EL (cell line): ENCODE data around the gene MTM1.

Source experiments
- DNase-seq: peaks from one replicate; pipeline ENCODE4 v3.0.0-alpha.2; 2016

MTM1 gene

DNA sequence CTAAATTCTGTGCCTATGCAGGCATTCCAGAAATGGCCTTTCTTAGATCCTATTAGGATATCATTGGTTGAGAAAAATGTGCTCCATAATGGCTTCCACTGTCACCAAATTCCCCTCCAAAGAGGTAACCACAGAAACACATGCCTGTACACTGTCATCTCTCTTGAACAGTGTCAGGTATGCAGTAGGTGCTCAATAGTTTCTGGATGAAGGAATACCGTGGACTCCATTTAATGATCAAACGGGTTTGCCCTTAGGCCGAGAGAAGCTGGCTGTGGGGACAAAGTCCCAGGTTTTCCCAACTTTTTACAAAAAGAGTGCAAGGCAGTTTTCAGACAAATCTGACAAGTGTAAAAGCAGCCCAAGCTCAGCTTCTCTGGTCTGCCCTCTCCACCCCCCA, 16.5 kb upstream of the MTM1 start:
- no peak for DNase-seq

- no peak for DNase-seq
These were observed 10.0 kb upstream of the MTM1 start for GRCh38 chrX:150558424-150558823.

DNA sequence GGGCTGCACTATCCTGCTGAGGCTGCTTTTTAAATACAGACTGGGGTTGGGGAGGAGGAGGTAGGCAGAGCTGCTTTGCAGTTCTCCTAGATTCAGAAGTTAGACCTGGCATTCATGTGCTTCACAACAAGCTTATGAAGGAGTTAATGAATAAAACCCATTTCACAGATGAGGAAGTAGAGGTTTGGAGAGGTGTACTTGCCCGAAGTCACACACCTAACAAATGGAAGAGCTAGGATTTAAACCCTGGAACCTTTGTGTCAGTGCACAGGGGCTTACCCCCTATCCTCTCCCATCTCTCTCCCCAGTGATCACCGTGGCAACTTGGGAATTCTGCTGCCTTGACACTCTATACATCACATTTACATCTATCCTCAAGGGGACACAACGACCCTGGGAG, 3.6 kb upstream of the MTM1 start:
- DNase-seq = no peak

DNA sequence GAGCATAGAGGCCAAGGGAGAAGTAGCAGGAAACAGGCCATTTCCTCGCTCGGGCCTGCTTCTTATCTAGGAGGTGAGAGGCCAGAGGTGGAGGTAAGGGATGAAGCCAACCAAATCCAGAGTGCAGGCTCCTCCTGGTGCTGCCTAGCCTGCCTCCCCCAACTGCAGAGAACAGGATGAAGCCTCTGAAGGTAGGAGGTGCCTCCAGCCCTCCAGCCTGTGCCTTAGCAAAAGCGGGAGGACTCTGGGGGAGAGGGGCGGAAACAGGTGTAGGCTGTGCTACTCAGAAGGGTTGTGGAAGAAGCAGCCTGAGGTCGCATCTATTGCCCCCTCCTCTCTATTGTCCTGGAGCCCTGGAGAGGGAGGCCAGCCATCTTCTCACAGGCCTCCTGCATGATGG, 2.9 kb upstream of the MTM1 start:
- no peak for DNase-seq

GRCh38 chrX:150566734-150567182, 1.7 kb upstream of the MTM1 start:
- DNase-seq = no peak

GRCh38 chrX:150567645-150568319, 639 bp upstream of the MTM1 start:
- DNase-seq = no peak

- DNase-seq = peak; percentile 29
These were observed 695 bp downstream of the MTM1 start for GRCh38 chrX:150569155-150569477.

- DNase-seq = no peak
These were observed 2.1 kb downstream of the MTM1 start for GRCh38 chrX:150570512-150570911.

GRCh38 chrX:150572206-150572605, 3.8 kb downstream of the MTM1 start:
- DNase-seq = no peak

DNA sequence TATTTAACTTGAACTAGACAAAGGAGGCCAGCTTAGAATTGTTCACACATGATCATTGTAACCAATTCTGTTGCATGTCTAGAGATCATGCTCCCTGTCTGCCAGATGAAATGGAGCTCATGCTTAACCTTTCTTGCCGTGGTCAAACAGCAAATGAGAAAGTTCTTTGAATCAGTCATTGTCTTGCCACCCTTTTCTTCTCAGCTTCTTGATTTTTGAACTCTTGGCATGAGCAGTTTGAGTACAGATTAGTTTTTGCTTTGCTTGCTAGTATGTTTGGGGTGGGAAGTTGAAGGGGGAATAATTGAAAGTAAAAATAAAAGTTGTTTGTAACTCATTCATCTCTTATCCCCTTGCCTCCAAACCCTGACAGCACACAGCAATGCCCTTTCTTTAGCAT, 4.7 kb downstream of the MTM1 start:
- DNase-seq = no peak

GRCh38 chrX:150573702-150574101, 5.3 kb downstream of the MTM1 start:
- no peak for DNase-seq

DNA sequence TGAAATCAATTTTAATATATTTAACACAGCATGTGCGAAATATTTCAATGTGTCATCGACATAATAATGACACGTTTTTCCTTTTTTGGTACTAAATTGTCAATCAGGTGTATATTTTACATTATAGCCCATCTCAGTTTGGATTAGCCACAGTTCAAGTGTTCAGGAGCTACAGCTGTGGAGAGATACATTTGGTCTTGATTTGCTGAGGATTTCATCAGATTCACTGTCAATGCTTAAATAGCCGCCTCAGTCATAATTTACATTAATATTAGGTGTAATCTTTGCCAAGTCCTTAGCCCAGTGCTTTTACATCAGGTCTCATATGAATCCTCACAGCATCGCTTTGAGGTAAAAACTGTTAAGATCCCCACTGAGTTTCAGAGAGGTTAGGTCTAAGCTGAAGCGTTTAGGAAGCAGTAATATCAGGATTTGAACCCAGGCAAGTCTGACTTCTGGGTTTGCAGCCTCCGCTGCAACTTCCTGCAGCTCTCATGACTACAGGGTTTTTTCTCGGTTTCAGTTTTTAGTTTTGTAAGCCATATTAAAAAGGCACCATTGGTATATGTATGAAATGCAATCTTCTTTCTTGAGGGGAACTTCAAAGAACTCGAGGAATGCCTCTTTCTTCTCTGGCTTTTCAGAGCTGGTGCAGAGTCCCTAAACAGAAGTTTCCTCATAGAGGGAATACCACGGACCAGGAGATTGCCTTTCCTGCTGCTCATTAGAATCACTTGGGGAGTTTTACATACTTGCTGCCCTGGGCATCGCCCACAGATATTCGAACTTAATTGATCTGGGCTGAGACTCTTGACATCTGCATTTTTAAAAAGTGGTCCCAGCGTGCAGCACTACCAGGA, 6.4 kb downstream of the MTM1 start:
- no peak for DNase-seq

DNA sequence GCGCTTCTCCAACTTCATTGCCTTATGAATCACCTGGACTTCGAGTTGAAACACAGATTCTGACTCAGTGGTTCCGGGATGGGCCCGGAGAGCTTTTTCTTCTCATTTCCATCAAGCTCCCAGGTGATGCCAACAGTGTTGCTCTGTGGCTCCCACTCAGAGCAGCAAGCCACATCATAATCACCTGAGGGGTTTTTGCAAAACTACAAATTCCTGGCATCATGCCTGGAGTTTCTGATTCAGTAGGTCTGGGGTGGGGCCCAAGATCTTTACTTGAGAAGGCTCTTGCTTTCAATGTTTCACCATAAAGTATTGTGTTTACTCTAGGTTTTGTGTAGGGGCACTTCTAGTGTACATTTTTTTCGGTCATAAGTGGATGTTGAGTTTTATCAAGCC, 7.0 kb downstream of the MTM1 start:
- peak; percentile 56 for DNase-seq

GRCh38 chrX:150577174-150577573, 8.8 kb downstream of the MTM1 start:
- DNase-seq = no peak

GRCh38 chrX:150581093-150581775, 12.8 kb downstream of the MTM1 start:
- peak; percentile 78 for DNase-seq

- DNase-seq = no peak
These were observed 14.0 kb downstream of the MTM1 start for GRCh38 chrX:150582338-150582948.

DNA sequence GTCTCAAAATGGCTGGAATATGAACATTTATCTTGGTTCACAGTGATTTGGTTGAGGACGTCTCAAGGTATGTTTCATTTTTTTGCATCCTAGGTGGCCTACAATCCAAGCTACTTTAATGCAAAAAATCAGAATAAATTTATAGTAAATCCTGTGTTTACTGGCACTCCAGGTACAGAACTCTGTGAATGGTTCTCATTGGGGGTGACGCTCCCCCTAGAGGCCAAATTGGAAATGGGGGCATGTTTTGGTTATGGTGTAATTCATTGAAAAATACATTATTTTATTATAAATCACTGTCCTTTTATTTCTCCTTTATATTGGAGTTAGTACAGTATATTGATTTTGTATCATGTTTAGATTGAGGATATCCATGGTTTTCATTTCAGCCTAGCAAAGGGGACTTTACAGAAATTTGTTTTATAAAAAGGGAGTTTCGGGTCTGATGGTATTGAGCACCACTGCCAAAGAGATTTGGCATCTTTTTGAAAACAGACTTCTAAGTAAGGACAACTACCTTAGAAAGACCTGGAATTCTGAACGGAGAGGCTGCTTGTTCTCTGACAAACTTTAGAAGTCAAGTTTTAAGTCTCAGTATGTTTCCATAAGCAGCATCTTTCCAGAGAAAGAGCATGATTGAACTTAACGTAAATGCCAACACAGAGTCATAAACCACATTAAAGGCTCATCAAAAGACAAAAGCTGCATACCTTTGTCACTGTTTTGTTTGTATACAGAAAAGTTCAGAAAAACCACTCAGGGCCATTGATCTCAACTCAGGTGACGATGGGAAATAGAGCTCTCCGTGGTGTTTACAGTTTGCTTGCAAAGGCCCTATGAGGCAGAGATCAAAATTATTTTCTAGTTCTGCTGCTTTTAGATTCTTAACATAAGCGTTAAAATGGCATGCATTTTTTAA, 19.4 kb downstream of the MTM1 start:
- DNase-seq = peak; percentile 18

DNA sequence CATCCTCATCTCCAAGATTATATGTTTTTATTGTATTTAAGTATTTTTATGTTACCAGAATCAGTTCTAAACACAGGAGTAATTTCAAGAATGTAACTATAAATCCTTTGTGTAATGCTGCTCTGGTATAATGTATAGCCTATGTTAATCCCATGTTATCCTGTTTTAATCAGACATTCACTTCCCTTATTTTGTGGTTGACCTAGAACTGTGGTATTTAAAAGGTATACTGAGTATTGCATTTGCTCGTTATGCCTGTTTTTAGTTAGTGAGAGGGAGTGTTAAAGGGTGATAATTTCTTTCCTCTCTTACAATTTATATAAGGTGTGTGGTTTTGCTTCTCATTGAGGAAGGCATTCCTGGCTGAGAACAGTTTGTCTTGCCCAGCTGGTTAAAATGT, 26.2 kb downstream of the MTM1 start:
- DNase-seq = no peak

GRCh38 chrX:150599226-150599625, 30.8 kb downstream of the MTM1 start:
- DNase-seq = no peak

GRCh38 chrX:150602296-150602695, 33.9 kb downstream of the MTM1 start:
- DNase-seq = no peak

DNA sequence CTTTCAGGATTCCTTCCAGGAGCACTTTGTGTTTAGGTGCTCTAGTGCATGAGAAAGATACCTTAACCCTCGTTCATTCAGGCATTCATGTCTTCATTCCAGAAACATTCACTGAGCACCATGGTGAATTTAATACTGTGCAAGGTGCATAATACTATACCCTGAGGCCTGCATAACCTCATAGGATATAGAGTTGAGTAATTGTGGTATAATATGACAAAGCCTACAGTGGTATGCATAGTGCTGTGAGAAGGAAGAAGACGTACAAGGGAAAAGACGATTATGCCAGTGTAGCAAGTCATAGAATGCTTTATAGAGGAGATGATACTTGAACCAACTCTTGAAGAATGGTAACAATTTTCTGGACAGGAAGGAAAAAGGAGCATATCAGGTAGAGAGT, 34.3 kb downstream of the MTM1 start:
- no peak for DNase-seq

- no peak for DNase-seq
These were observed 37.2 kb downstream of the MTM1 start for GRCh38 chrX:150605603-150606002.
